GM12875 (cell line): Measurements from ENCODE around the gene ITGA11.

ENCODE experiments used
- H3K4me3 ChIP-seq: one replicate; pipeline ENCODE4 v1.5.1; 2011; ENCODE audit warnings: low read depth, low read length, control low read depth
- CTCF ChIP-seq: IDR thresholded peaks from 2 replicates; pipeline ENCODE4 v1.5.1; 2011; ENCODE audit warnings: low read depth, mild to moderate bottlenecking, control low read depth, inconsistent platforms, low read length, moderate library complexity, borderline replicate concordance; ENCODE audit not compliant: insufficient read depth

The ITGA11 gene

GRCh38 chr15:68431792-68432401 lies at the start of gene ITGA11:
Gene ITGA11, minus strand, starts transcription at chr15:68432163. Its CDS starts 97 bp downstream, at chr15:68432066.
- TF ChIP-seq CTCF = no peak
- H3K4me3 ChIP-seq = no peak within 1 kb of the TSS

- TF ChIP-seq CTCF = no peak
- H3K4me3 ChIP-seq = no peak overlapping the region
These were observed 49.4 kb upstream of the ITGA11 start for GRCh38 chr15:68481321-68481720.

- TF ChIP-seq CTCF = no peak
- no peak overlapping the region for H3K4me3 ChIP-seq
These were observed 48.3 kb upstream of the ITGA11 start for GRCh38 chr15:68480296-68480695.

GRCh38 chr15:68479870-68480269 lies 47.9 kb upstream of the ITGA11 start:
- no peak for TF ChIP-seq CTCF
- H3K4me3 ChIP-seq = no peak overlapping the region

GRCh38 chr15:68479406-68479805 lies 47.4 kb upstream of the ITGA11 start:
- no peak overlapping the region for H3K4me3 ChIP-seq
- TF ChIP-seq CTCF = no peak

- no peak overlapping the region for H3K4me3 ChIP-seq
- no peak for TF ChIP-seq CTCF
These were observed 46.9 kb upstream of the ITGA11 start for GRCh38 chr15:68478853-68479252.

- no peak for TF ChIP-seq CTCF
- H3K4me3 ChIP-seq = no peak overlapping the region
These were observed 43.5 kb upstream of the ITGA11 start for GRCh38 chr15:68475449-68475848.
